Lower leg skin (tissue), 3 donors: ENCODE results near the gene RAP2C.

Experiments used
- CTCF ChIP-seq, 3 donors: fragments of 450-650 bp; IDR thresholded peaks; one replicate each; pipeline ENCODE4 v1.5.1; 2016; ENCODE audit warnings: antibody characterized with exemption in 3 of 3, mild to moderate bottlenecking in 3 of 3, moderate library complexity in 2 of 3
- POLR2A ChIP-seq, 2 donors: fragments of 450-650 bp; IDR thresholded peaks; one replicate each; pipeline ENCODE4 v1.6.1; 2016 to 2017; ENCODE audit warnings: antibody characterized with exemption in 2 of 2, mild to moderate bottlenecking in 1 of 2, moderate library complexity in 1 of 2

GRCh38 chrX:132227383-132228112 is 8.3 kb upstream of the RAP2C start:
- no peak for TF ChIP-seq CTCF (IDR thresholded peaks at IDR 0.05)
- no peak for TF ChIP-seq POLR2A (IDR thresholded peaks at IDR 0.05)
